ENCODE data around the gene ELOVL5.

DNA sequence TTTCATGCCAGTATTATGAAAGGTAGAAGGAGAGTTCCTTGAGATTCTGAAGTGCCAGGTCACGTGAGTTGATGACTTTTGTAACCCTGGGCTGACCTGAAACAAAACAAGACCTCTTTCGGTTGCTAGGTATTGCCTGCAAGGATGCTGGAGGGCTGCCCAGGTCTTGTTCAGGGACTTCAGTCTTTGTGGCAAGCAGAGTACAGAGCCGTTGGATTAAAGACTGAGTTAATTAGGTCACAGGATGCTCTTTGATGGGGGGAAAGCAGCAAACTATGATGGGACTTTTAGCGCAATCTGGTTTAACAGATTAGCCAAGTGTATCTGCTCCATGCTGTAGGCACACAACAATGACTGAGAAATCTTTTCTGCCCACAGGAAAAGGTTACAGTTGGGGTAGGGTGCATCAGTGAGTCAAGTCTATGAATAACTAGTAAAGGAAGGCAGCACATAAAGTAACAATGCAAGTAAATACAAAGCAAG is 12.8 kb upstream of the ELOVL5 start:
- TF ChIP-seq REST (IDR thresholded peaks at IDR 0.05) (no peak), NR2F2 (IDR thresholded peaks at IDR 0.05) (no peak), YY1 (IDR thresholded peaks at IDR 0.05) (no peak), RXRA (IDR thresholded peaks at IDR 0.05) (no peak), EGR1 (IDR thresholded peaks at IDR 0.05; ENCODE audit: low read depth in 2 of 2) (no peak), ZBTB33 (IDR thresholded peaks at IDR 0.05) (no peak)
- TF ChIP-seq, protein P1, sequence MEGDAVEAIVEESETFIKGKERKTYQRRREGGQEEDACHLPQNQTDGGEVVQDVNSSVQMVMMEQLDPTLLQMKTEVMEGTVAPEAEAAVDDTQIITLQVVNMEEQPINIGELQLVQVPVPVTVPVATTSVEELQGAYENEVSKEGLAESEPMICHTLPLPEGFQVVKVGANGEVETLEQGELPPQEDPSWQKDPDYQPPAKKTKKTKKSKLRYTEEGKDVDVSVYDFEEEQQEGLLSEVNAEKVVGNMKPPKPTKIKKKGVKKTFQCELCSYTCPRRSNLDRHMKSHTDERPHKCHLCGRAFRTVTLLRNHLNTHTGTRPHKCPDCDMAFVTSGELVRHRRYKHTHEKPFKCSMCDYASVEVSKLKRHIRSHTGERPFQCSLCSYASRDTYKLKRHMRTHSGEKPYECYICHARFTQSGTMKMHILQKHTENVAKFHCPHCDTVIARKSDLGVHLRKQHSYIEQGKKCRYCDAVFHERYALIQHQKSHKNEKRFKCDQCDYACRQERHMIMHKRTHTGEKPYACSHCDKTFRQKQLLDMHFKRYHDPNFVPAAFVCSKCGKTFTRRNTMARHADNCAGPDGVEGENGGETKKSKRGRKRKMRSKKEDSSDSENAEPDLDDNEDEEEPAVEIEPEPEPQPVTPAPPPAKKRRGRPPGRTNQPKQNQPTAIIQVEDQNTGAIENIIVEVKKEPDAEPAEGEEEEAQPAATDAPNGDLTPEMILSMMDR (IDR thresholded peaks at IDR 0.05; ENCODE audit: low read depth, low read length, missing input control) = no peak
